GM23338 (cell line): Measurements from ENCODE around the gene FRAS1. TPM values are rescaled to one million over a fixed set of nuclear protein-coding genes. Genes with fewer than 3 reads are reported as not detected.

Source experiments
- ATAC-seq: fragments of 200-7000 bp; cut with Tn5 transposase; 3 replicates; pipeline ENCODE4 v1.9.1; 2020
- DNase-seq: peaks from one replicate; pipeline ENCODE4 v3.0.0-alpha.2; 2015; ENCODE audit warnings: low spot score
- H2AFZ ChIP-seq: fragments of 200-600 bp; sonication (generic); 2 replicates; pipeline ENCODE4 v1.8.0; 2016; ENCODE audit warnings: antibody characterized with exemption, mild to moderate bottlenecking, moderate library complexity
- H3F3A ChIP-seq: fragments of 200-600 bp; sonication (generic); replicated peaks from 2 replicates; pipeline ENCODE4 v1.8.0; 2017; ENCODE audit warnings: antibody characterized with exemption, mixed run types, low read depth
- H3K27ac ChIP-seq: fragments of 200-600 bp; sonication (generic); 2 replicates; pipeline ENCODE4 v1.6.1; 2016; ENCODE audit warnings: low read depth
- H3K27me3 ChIP-seq: fragments of 200-600 bp; sonication (generic); 2 replicates; pipeline ENCODE4 v1.8.0; 2016; ENCODE audit warnings: mild to moderate bottlenecking, mixed run types, moderate library complexity; ENCODE audit not compliant: insufficient read depth
- H3K36me3 ChIP-seq: fragments of 200-600 bp; sonication (generic); 2 replicates; pipeline ENCODE4 v1.8.0; 2016; ENCODE audit warnings: mild to moderate bottlenecking; ENCODE audit not compliant: insufficient read depth
- H3K4me1 ChIP-seq: fragments of 200-600 bp; sonication (generic); 2 replicates; pipeline ENCODE4 v1.8.0; 2016; ENCODE audit warnings: mild to moderate bottlenecking, moderate library complexity; ENCODE audit not compliant: insufficient read depth
- H3K4me2 ChIP-seq: fragments of 200-600 bp; sonication (generic); 2 replicates; pipeline ENCODE4 v1.7.1; 2017; ENCODE audit warnings: mixed run types
- H3K4me3 ChIP-seq: fragments of 200-600 bp; sonication (generic); 2 replicates; pipeline ENCODE4 v1.6.1; 2016; ENCODE audit warnings: mixed run types
- H3K79me2 ChIP-seq: fragments of 200-600 bp; sonication (generic); replicated peaks from 2 replicates; pipeline ENCODE4 v1.8.0; 2017; ENCODE audit warnings: mild to moderate bottlenecking; ENCODE audit not compliant: insufficient read depth
- H3K9me2 ChIP-seq: fragments of 200-600 bp; sonication (generic); 2 replicates; pipeline ENCODE4 v1.8.0; 2017; ENCODE audit not compliant: insufficient read depth
- H4K20me1 ChIP-seq: fragments of 200-600 bp; sonication (generic); replicated peaks from 2 replicates; pipeline ENCODE4 v1.8.0; 2017; ENCODE audit warnings: mild to moderate bottlenecking; ENCODE audit not compliant: insufficient read depth
- H3K27ac Mint-ChIP-seq: 2 replicates; pipeline ENCODE4 v1.8.0; 2020; ENCODE audit warnings: inconsistent platforms, mild to moderate bottlenecking, moderate library complexity, mixed read lengths
- H3K27me3 Mint-ChIP-seq: 3 replicates; pipeline ENCODE4 v1.8.0; 2022; ENCODE audit warnings: low read depth, mild to moderate bottlenecking, moderate library complexity, mixed read lengths, inconsistent platforms; ENCODE audit not compliant: insufficient read depth, poor library complexity
- H3K36me3 Mint-ChIP-seq: 3 replicates; pipeline ENCODE4 v1.8.0; 2021; ENCODE audit warnings: low read depth, mild to moderate bottlenecking, inconsistent platforms, moderate library complexity, mixed read lengths
- H3K4me1 Mint-ChIP-seq: 3 replicates; pipeline ENCODE4 v1.8.0; 2020; ENCODE audit warnings: mild to moderate bottlenecking, inconsistent platforms, mixed read lengths
- H3K4me3 Mint-ChIP-seq: 3 replicates; pipeline ENCODE4 v1.8.0; 2021; ENCODE audit warnings: moderate library complexity, mild to moderate bottlenecking, inconsistent platforms, mixed read lengths
- H3K9me3 Mint-ChIP-seq: 3 replicates; pipeline ENCODE4 v1.8.0; 2020; ENCODE audit warnings: moderate library complexity, mild to moderate bottlenecking, inconsistent platforms, mixed read lengths
- CTCF ChIP-seq, 2 experiments: fragments of 200-600 bp in 1 of 2; sonication (generic) in 1 of 2; conservative IDR thresholded peaks; 2 replicates each; pipeline versions ENCODE4 v1.5.1 to v1.6.1; 2016 to 2017; ENCODE audit warnings: antibody characterized with exemption in 2 of 2, low read depth in 2 of 2, mild to moderate bottlenecking in 2 of 2, moderate library complexity in 1 of 2
- ETS1 ChIP-seq: IDR thresholded peaks from 2 replicates; pipeline ENCODE4 v1.6.1; 2016; ENCODE audit warnings: antibody characterized with exemption
- POLR2AphosphoS5 ChIP-seq: IDR thresholded peaks from 2 replicates; pipeline ENCODE4 v1.6.1; 2016; ENCODE audit warnings: antibody characterized with exemption, low read depth
- STAT1 ChIP-seq: IDR thresholded peaks from one replicate; pipeline ENCODE4 v1.6.1; 2016; ENCODE audit warnings: antibody characterized with exemption; ENCODE audit not compliant: unreplicated experiment
- ZNF114 ChIP-seq: fragments of 250-450 bp; sonication (Bioruptor Pico); IDR thresholded peaks from 2 replicates; pipeline ENCODE4 v1.5.0; 2020; ENCODE audit warnings: mild to moderate bottlenecking, moderate library complexity
- ZNF331 ChIP-seq: fragments of 250-450 bp; sonication (Bioruptor Pico); IDR thresholded peaks from 2 replicates; pipeline ENCODE4 v1.5.0; 2020; ENCODE audit warnings: low read depth, mild to moderate bottlenecking, moderate library complexity
- ZNF462 ChIP-seq: fragments of 250-450 bp; sonication (Bioruptor Pico); IDR thresholded peaks from 2 replicates; pipeline ENCODE4 v1.5.0; 2020; ENCODE audit warnings: mild to moderate bottlenecking, moderate library complexity
- polyA plus RNA-seq: library from polyadenylated mRNA; unstranded; fragments of >200 nt; fragmentation: Nextera tagmentation; extraction: Ambion mirVana; gene quantifications from 2 replicates; pipeline ENCODE4 v1.2.1, GENCODE V29; 2016
- total RNA-seq: library from RNA; depleted of rRNA; stranded (reverse); fragments of >200 nt; shearing (Covaris generic); gene quantifications from 2 replicates; pipeline ENCODE4 v1.2.3, GENCODE V29; 2014

Gene FRAS1
- total and polyA plus RNA-seq, 2 experiments from 2014 or later = 12.4 to 108 TPM

- Histone ChIP-seq H3K27me3 (no peaks in the 10 kb centered on the region), H3K4me2 (no peak overlapping the region), H3K79me2 (peaks cover 91% of the 10 kb centered on the region), H3K27ac (no peak overlapping the region), H3F3A (no peaks in the 10 kb centered on the region), H3K36me3 (no peaks in the 10 kb centered on the region), H4K20me1 (no peaks in the 10 kb centered on the region), H3K9me2 (no peaks in the 10 kb centered on the region), H2AFZ (no peak overlapping the region), H3K4me3 (no peak overlapping the region), H3K4me1 (peaks cover 16% of the 10 kb centered on the region)
- ATAC-seq (peak; percentile 34; the same call in 1 of the 3 replicates), DNase-seq (no peak)
- Mint-ChIP-seq H3K4me3 (no peak overlapping the region), H3K9me3 (peaks cover 10% of the 10 kb centered on the region; the same call in 2 of the 3 replicates), H3K27me3 (no peaks in the 10 kb centered on the region), H3K27ac (peak overlapping the region; percentile 86), H3K36me3 (peaks cover 11% of the 10 kb centered on the region), H3K4me1 (peaks cover 17% of the 10 kb centered on the region)
- TF ChIP-seq CTCF (conservative IDR thresholded peaks at IDR 0.05; ENCODE audit: low read depth in 2 of 2) (no peak), ZNF462 (CRISPR knock-in tag) (no peak), ZNF331 (CRISPR knock-in tag) (no peak), ZNF114 (CRISPR knock-in tag) (no peak), ETS1 (no peak), POLR2AphosphoS5 (no peak), STAT1 (no peak)
These were observed 87.9 kb downstream of the FRAS1 start for GRCh38 chr4:78145008-78145407.
